Stimulated activated CD8-positive, alpha-beta memory T cell treated with anti-CD3 and anti-CD28 coated beads, Interleukin-12 subunit alpha, Interleukin-12 subunit beta, amount 100 ng/mL, for 4 hours (primary cell): ENCODE results near the gene OPA1.

Experiments used
- DNase-seq: peaks from one replicate; pipeline ENCODE4 v3.0.0-alpha.2; 2020; ENCODE audit warnings: low read depth

Gene OPA1

DNA sequence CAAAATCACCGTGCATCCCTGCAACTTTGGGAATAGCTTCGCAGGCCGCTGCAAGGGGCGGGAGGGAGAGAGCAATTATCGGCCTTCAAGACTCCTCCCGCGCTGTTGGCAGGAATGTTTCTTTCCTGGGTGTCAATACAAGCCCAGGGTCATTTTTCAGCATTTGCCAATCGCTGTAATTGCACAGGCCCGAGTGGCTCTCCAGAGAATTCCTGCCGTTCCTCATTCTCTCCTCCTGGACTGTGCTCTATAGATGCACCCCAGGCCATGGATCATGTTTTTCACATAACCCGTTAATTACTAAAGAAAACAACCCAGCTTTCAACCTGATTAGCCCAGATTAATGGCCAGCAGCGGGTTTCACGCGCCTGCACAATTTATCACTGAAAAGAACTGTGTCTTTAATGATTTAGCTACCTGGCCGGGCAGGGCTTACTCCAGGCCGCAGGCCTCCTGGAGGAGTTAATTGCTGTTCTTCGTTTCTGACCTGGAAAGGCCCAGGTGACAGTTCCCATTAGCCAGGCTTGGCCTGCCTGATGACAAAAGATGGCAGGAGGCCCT, 144.3 kb downstream of the OPA1 start:
- DNase-seq: no peak

DNA sequence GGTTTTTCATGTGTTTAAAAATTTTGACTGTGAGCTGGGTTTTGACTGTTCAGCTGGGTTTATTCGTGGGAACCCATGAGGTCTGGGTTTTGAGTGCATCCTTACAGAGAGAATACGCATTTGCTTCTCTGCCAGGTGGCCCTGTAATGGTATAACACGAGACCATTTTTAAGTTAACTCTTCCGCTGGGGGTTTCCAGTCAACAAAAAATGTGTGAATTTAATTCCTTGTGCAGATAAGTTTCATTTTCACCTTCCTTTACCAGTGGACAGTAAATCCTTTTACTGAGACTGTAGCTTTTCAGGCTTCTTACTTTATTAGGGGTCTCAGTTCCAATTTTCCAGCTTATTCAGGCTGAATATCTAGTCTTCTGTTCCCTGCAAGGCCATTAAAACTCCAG, 149.6 kb downstream of the OPA1 start:
- DNase-seq: no peak

DNA sequence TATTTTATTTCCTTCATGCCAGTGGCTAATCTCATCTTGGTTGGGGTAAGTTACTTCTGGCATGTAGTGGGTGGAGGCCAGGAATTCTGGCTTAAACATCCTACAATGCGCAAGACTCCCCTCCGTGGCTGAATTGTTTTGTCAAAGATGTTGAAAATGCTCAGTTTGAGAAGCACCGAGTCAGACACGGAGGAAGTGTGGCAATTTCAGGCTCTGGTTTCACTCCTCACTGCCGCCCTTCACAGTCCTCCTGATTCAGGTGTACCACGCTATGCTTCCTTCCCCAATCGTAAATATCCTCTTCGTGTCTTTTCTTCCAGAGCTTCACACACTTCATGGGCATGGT, 150.7 kb downstream of the OPA1 start:
- no peak for DNase-seq

DNA sequence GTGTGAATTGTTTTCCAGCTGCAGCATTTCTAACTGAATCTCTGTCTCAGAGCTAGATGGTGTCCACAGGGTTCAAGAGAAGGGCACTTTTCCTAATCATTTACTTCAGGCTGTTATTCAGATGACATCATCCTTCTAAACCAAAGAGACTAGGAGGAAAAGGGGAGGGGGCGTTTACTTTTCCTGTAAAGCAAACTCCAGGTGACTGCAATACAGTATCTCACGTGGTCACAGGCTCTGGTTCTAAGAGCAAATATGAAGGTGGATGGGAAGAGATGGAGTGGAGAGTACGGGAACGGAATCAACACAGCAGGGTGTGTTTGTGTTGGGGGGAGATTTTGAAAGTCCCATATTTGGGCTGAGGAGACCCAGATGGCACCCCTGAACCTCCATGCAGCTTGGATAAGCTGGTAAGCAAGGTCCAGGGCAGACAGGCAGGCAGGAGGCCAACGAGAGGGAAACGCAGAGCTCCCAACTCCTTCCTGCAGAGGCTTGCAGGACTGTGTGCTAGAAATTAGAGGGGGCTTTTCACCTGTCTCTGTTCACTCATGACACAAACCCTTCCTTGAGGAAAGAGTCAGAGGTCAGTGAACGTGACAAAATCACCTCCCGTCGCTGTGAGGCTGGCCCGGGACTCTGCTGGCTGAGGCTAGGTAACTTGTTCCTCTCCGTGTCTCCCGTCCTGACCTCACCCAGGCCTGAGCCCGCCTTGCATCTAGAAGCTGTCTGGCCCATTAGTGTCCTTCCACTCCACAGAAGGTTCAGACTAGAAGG, 151.2 kb downstream of the OPA1 start:
- no peak for DNase-seq

DNA sequence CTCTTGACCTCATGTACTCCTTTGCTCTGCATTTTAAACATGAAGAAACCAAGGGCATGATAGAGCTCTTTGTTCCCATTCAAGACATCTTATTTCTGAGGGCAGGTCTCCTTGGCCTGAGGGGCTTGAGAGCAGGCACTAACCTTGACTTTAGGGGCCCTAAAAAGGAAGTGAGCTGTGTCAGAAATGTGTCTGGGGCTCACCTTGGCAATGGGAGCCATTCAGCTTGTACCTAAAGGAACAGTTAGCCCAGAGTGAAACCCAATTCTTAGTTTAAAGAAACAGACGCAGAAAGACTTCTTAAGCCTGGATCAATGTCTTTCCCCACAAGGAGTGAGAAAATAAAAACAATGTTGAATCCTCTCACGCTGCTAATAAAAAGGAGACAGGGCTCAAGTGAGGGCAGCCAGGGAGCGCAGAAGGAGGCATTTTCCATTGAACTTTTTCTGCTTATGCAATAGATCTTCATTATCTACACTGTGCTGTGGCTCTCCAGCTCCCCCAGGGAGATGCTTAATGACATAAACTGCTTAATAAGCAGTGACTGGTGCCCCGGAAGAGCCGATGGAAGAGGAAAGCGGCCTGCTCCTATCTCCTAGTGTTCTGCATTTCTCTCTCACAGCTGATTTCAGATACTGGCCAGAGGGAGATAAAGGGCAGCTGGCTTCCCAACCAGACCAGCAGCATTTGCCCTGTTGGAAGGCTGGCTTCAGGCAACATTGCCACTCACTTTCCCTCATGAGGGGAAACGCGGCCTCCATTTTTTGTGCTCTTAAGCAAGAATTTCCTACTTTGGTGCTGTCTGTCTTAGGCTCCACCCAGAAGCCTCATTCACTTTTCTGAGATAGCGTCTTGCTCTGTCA, 152.0 kb downstream of the OPA1 start:
- DNase-seq: no peak

DNA sequence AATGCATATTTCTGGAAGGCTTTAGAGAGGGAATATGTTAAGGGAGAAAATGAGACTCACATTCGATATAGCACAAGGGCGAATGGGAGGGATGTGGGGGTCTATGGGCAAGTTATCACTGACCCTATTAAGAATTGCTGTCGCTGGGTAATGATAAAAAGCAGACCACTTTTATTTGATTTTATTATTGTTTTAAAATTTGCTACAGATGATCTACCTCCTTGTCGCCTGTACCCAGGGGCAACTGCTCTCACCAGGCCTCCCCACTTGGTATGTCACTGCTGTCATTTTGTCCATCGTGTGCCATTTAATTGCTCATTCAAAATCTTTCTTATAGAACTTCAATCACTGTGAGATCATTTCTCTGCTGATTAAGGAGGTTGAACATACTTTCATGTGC, 153.8 kb downstream of the OPA1 start:
- no peak for DNase-seq
